ENCODE results near the gene COL27A1.

Gene COL27A1

DNA sequence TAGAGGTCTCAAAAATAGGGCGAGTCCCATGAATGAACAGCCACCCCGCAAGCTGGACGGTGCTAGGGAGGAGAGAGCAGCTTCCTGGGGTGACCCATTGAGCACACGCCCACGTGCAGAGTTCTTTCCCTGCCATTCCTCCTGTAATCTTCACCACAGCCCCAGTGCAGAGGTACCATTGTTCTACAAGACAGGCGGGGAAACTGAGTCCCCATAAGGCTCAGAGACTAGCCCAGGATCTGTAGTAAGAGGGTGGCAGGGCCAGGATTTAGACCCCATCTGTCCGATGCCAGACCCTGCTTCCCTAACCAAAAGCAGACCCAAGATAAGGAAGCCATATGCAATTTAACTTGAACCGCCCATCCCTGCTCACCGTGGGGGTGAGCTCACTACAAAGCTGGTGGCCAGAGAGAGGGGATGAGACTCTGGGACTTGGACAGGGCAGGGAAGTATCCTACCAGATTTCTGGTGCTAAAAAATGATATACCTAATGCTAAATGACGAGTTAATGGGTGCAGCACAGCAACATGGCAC lies 130.9 kb downstream of the COL27A1 start:
- DNase-seq (ENCODE audit: low read depth) = no peak
- TF ChIP-seq, protein P1, sequence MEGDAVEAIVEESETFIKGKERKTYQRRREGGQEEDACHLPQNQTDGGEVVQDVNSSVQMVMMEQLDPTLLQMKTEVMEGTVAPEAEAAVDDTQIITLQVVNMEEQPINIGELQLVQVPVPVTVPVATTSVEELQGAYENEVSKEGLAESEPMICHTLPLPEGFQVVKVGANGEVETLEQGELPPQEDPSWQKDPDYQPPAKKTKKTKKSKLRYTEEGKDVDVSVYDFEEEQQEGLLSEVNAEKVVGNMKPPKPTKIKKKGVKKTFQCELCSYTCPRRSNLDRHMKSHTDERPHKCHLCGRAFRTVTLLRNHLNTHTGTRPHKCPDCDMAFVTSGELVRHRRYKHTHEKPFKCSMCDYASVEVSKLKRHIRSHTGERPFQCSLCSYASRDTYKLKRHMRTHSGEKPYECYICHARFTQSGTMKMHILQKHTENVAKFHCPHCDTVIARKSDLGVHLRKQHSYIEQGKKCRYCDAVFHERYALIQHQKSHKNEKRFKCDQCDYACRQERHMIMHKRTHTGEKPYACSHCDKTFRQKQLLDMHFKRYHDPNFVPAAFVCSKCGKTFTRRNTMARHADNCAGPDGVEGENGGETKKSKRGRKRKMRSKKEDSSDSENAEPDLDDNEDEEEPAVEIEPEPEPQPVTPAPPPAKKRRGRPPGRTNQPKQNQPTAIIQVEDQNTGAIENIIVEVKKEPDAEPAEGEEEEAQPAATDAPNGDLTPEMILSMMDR (conservative IDR thresholded peaks at IDR 0.05; ENCODE audit: low read depth, low read length) = no peak
- H3K4me3 ChIP-seq (ENCODE audit: low read depth, low read length) = no peak overlapping the region

DNA sequence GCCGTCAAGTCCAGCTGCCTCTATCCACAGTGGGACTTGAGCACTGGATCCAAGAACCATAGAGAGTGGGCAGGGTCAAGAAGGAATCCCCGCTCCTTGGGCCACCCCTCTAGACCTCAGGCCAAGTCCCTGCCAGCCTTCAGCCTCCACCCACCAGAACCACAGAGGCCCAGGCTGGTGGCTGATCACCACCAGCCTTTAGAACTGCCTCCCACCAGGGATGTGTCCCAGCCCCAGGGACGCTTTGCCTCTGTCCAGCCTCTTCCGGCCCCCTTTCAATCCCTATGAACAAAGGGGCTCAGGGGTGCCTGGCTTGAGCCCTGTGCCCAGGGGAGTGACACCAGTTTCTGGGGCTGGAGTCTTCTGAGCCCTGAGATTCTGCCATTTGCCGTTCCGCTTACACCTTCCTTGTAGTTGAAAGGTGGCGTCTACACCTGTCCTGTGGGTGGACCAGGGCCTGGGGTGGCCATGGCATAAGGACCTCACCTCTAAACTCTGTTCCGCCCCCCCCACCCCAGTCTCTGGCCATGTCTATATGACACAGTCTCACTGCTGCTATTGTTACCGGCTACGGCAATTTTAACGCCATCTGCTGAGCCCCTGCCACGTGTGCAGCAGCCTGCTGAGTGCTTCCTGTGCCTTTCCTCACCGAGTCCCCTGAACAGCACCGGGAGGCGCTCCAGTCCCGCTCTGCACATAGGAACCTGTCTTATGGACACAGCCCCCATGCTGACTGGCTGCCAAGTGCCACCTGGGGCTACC lies 131.8 kb downstream of the COL27A1 start:
- no peak for DNase-seq (ENCODE audit: low read depth)
- no peak overlapping the region for H3K4me3 ChIP-seq (ENCODE audit: low read depth, low read length)
- TF ChIP-seq, protein P1 (conservative IDR thresholded peaks at IDR 0.05; ENCODE audit: low read depth, low read length) = no peak

DNA sequence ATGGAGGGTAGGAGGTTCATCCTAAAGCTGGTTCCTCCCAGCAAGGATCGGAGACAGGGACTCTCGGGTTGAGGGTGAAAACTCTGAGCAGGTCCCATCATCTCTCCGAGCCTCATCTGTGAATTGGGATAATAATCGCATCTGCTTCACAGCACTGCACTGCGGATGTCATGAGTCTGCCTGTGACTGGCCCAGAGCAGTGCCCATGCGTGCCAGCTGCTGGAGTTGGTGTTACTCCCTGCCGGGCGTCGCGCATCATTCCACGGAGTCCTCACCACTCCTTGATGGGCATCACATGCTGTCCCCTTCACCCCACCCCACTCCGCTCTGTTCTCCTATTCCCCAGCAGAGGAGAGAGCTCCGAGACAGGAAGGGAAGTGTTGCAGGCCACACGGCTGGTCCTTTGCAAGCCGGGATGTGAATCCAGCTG lies 132.4 kb downstream of the COL27A1 start:
- TF ChIP-seq, protein P1 (conservative IDR thresholded peaks at IDR 0.05; ENCODE audit: low read depth, low read length) = no peak
- no peak for DNase-seq (ENCODE audit: low read depth)
- no peak overlapping the region for H3K4me3 ChIP-seq (ENCODE audit: low read depth, low read length)

DNA sequence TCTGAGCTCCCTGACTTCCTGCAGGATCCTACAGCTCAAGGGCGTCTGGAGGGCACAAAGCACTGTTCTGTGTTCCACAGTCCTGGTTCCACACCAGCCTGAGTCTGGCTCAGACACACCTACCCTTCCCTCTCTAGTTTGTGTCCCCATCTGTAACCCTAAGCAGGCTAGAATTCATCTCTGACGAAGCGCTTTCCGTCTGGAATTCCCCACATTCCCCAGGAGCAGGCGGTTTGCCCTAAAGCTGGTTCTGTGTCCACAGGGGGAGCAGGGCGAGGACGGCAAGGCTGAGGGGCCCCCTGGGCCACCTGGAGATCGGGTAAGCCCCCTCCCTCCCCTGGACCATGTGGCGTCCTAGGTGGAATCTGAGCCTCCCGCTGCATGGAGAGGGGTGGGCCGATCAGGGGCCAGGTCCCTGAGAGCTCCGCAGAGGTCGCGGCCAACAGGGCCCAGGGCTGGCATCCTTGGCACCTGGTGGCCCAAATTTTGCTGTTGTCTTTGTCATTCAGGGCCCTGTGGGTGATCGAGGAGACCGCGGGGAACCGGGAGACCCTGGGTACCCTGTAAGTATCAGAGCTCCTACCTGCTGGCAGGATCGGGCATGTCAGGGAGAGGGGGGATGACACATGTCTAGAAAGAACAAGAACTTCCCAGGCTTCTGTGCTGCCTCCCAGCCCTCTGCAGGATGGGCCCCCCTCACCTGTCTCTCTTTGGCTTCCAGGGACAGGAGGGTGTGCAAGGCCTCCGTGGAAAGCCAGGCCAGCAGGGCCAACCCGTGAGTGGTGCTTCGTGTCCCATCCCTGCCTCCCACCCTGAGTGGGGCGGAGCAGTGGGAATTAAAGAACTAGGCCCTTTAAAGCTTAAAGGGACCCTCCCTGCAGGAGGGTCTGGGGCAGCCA lies 133.1 kb downstream of the COL27A1 start:
- no peak overlapping the region for H3K4me3 ChIP-seq (ENCODE audit: low read depth, low read length)
- peak; percentile 75 for DNase-seq (ENCODE audit: low read depth)
- TF ChIP-seq, protein P1 (conservative IDR thresholded peaks at IDR 0.05; ENCODE audit: low read depth, low read length) = no peak

DNA sequence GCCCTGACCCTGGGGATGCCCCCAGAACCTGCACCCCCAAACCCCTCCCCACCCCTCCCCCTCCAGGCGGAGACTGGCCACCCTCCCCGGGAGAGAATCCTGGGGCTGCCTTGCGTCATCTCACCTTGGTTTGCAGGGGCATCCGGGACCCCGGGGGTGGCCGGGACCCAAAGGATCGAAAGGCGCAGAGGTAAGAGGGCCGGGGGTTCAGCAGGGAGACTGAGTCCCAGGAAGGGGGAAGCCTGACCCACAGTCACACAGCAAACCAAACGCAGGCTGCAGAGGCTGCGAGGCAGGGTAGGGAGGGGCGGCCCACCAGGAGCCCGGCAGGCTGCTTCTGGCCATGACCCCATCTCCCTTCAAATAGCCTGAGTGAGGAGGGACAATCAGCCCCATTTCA lies 133.8 kb downstream of the COL27A1 start:
- TF ChIP-seq, protein P1 (conservative IDR thresholded peaks at IDR 0.05; ENCODE audit: low read depth, low read length) = no peak
- H3K4me3 ChIP-seq (ENCODE audit: low read depth, low read length) = no peak overlapping the region
- DNase-seq (ENCODE audit: low read depth) = no peak

DNA sequence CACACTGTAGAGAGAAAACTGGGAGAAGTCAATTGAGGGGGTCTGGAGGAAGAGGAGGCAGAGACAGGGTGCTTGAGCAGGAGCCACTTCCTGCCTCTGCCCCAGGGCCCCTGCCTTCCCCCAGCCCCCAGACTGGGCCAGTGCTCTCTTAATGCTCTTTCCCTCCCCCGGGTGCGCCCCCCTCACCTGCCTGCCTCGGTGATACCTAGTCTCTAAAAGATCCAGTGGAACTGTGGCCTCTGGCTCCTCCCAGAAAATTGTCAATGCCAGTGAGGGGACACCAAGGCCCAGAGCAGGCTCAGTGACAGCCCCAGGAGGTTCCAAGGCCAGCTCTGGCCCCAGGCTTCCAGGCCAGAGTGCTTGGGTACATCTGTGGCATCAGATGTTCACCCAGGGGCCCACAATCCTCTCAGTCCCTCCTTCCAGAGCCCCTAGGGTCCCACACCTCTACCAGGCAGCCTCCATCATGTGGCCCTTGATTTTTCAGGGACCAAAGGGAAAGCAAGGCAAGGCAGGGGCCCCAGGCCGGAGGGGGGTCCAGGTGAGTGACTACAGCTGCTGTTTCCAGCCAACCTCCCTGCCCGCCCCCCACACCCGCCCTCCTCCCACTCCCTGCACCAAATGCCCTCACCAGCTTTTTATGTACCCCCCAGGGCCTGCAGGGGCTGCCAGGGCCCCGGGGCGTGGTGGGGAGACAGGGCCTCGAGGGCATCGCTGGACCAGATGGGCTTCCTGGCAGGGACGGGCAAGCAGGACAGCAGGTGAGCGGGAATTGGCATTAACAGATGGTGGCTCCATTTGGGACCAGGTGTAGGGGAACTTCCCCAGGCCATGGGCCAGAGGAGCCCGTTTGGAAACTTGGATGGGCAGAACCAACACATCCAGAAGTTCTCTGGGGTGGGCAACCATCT lies 134.5 kb downstream of the COL27A1 start:
- TF ChIP-seq, protein P1 (conservative IDR thresholded peaks at IDR 0.05; ENCODE audit: low read depth, low read length) = no peak
- no peak for DNase-seq (ENCODE audit: low read depth)
- no peak overlapping the region for H3K4me3 ChIP-seq (ENCODE audit: low read depth, low read length)
